SK-N-SH treated with all-trans-retinoic acid at 6 μM for 48 hours (cell line): ENCODE measurements around the gene LCP1.

Source experiments
- ATAC-seq: fragments of 200-7000 bp; cut with Tn5 transposase; 3 replicates; pipeline ENCODE4 v1.9.1; 2020; ENCODE audit warnings: mild to moderate bottlenecking, moderate library complexity
- ARNTL ChIP-seq: fragments of 450-650 bp; formaldehyde crosslinking; IDR thresholded peaks from 2 replicates; pipeline ENCODE4 v1.5.0; 2020; ENCODE audit warnings: low read depth, mild to moderate bottlenecking, moderate library complexity, borderline replicate concordance
- BACH2 ChIP-seq: fragments of 250-450 bp; sonication (Bioruptor Pico); IDR thresholded peaks from 2 replicates; pipeline ENCODE4 v1.9.0; 2021; ENCODE audit warnings: mild to moderate bottlenecking, borderline replicate concordance
- CSDC2 ChIP-seq: fragments of 250-450 bp; sonication (Bioruptor Pico); IDR thresholded peaks from 2 replicates; pipeline ENCODE4 v1.5.0; 2020; ENCODE audit warnings: mild to moderate bottlenecking, moderate library complexity
- GLIS3 ChIP-seq: fragments of 250-450 bp; sonication (Bioruptor Pico); IDR thresholded peaks from 2 replicates; pipeline ENCODE4 v1.5.0; 2020; ENCODE audit warnings: mild to moderate bottlenecking, moderate library complexity
- ISL1 ChIP-seq: fragments of 250-450 bp; sonication (Bioruptor Pico); IDR thresholded peaks from 2 replicates; pipeline ENCODE4 v2.1.2; 2022; ENCODE audit warnings: mild to moderate bottlenecking, moderate library complexity
- OSR1 ChIP-seq: fragments of 250-450 bp; sonication (Bioruptor Pico); IDR thresholded peaks from 2 replicates; pipeline ENCODE4 v1.8.0; 2022; ENCODE audit warnings: moderate library complexity, mild to moderate bottlenecking, inconsistent platforms
- PPARA ChIP-seq: fragments of 250-450 bp; sonication (Bioruptor Pico); IDR thresholded peaks from 2 replicates; pipeline ENCODE4 v1.5.0; 2020; ENCODE audit warnings: mild to moderate bottlenecking, borderline replicate concordance
- RARB ChIP-seq: fragments of 250-450 bp; sonication (Bioruptor Pico); IDR thresholded peaks from 2 replicates; pipeline ENCODE4 v1.8.0; 2021; ENCODE audit warnings: mild to moderate bottlenecking, moderate library complexity
- SNAI2 ChIP-seq: fragments of 250-450 bp; sonication (Bioruptor Pico); IDR thresholded peaks from 2 replicates; pipeline ENCODE4 v1.5.0; 2020; ENCODE audit warnings: mild to moderate bottlenecking, moderate library complexity
- TCF4 ChIP-seq: fragments of 250-450 bp; sonication (Bioruptor Pico); IDR thresholded peaks from 2 replicates; pipeline ENCODE4 v1.8.0; 2021; ENCODE audit warnings: mild to moderate bottlenecking, moderate library complexity, borderline replicate concordance
- TOX ChIP-seq: fragments of 250-450 bp; sonication (Bioruptor Pico); IDR thresholded peaks from 2 replicates; pipeline ENCODE4 v1.8.0; 2021; ENCODE audit warnings: mild to moderate bottlenecking, moderate library complexity, borderline replicate concordance
- ZC3H10 ChIP-seq: fragments of 250-450 bp; sonication (Bioruptor Pico); IDR thresholded peaks from 2 replicates; pipeline ENCODE4 v1.5.1; 2021; ENCODE audit warnings: mild to moderate bottlenecking, moderate library complexity
- ZFP3 ChIP-seq: fragments of 250-450 bp; sonication (Bioruptor Pico); IDR thresholded peaks from 2 replicates; pipeline ENCODE4 v1.5.0; 2020; ENCODE audit warnings: mild to moderate bottlenecking, moderate library complexity
- ZFP30 ChIP-seq: fragments of 450-650 bp; formaldehyde crosslinking; IDR thresholded peaks from 2 replicates; pipeline ENCODE4 v1.5.0; 2022; ENCODE audit warnings: mild to moderate bottlenecking, moderate library complexity
- ZNF565 ChIP-seq: fragments of 450-650 bp; formaldehyde crosslinking; conservative IDR thresholded peaks from 2 replicates; pipeline ENCODE4 v1.5.0; 2020; ENCODE audit warnings: low read depth, mild to moderate bottlenecking, moderate library complexity
- ZNF70 ChIP-seq: fragments of 450-650 bp; formaldehyde crosslinking; IDR thresholded peaks from 2 replicates; pipeline ENCODE4 v1.5.0; 2020; ENCODE audit warnings: mild to moderate bottlenecking, moderate library complexity
- ZNF8 ChIP-seq: fragments of 450-650 bp; formaldehyde crosslinking; IDR thresholded peaks from 2 replicates; pipeline ENCODE4 v1.5.0; 2020; ENCODE audit warnings: mild to moderate bottlenecking, moderate library complexity
- TF ChIP-seq, protein P1 (sequence below): fragments of 250-450 bp; sonication (Bioruptor Pico); IDR thresholded peaks from 2 replicates; pipeline ENCODE4 v1.8.0; 2020; ENCODE audit warnings: mild to moderate bottlenecking, moderate library complexity, borderline replicate concordance
- TF ChIP-seq, protein P2 (sequence below): fragments of 250-450 bp; sonication (Bioruptor Pico); IDR thresholded peaks from 2 replicates; pipeline ENCODE4 v1.5.1; 2020; ENCODE audit warnings: low read depth, mild to moderate bottlenecking, moderate library complexity
- TF ChIP-seq, protein P3 (sequence below): fragments of 250-450 bp; sonication (Bioruptor Pico); IDR thresholded peaks from 2 replicates; pipeline ENCODE4 v1.8.0; 2021; ENCODE audit warnings: low read depth, mild to moderate bottlenecking, moderate library complexity, borderline replicate concordance
- TF ChIP-seq, protein P4 (sequence below): fragments of 250-450 bp; sonication (Bioruptor Pico); IDR thresholded peaks from 2 replicates; pipeline ENCODE4 v1.5.0; 2020; ENCODE audit warnings: mild to moderate bottlenecking, moderate library complexity
- TF ChIP-seq, protein P5 (sequence below): fragments of 250-450 bp; sonication (Bioruptor Pico); IDR thresholded peaks from 2 replicates; pipeline ENCODE4 v1.5.1; 2021; ENCODE audit warnings: mild to moderate bottlenecking, moderate library complexity

Gene LCP1

DNA sequence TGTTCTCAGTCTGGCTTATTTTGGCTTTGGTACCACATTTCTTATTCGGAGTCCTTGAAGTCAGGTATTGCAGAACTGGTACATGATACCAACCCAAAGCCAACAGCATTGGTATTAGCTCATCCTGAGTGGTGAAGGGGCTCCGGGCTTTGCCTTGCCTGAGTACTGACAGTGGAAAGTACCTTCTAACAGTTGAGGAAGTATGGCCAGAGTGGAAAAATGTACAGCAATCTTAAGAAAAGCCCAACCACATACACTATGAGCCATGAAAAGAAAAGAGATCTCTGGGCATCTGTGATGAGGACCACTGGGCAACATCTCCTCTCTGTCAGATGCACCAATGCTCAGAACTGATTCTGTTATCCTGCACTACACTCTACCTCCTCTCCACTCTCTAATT, 8.3 kb downstream of the LCP1 start:
- TF ChIP-seq, protein P1, sequence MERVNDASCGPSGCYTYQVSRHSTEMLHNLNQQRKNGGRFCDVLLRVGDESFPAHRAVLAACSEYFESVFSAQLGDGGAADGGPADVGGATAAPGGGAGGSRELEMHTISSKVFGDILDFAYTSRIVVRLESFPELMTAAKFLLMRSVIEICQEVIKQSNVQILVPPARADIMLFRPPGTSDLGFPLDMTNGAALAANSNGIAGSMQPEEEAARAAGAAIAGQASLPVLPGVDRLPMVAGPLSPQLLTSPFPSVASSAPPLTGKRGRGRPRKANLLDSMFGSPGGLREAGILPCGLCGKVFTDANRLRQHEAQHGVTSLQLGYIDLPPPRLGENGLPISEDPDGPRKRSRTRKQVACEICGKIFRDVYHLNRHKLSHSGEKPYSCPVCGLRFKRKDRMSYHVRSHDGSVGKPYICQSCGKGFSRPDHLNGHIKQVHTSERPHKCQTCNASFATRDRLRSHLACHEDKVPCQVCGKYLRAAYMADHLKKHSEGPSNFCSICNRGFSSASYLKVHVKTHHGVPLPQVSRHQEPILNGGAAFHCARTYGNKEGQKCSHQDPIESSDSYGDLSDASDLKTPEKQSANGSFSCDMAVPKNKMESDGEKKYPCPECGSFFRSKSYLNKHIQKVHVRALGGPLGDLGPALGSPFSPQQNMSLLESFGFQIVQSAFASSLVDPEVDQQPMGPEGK (CRISPR knock-in tag), result no peak
- TF ChIP-seq SNAI2 (CRISPR knock-in tag), result no peak
- TF ChIP-seq ZC3H10 (CRISPR knock-in tag), result no peak
- TF ChIP-seq PPARA (CRISPR knock-in tag), result no peak
- TF ChIP-seq BACH2, result no peak
- TF ChIP-seq GLIS3 (CRISPR knock-in tag), result no peak
- TF ChIP-seq RARB (CRISPR knock-in tag), result no peak
- no peak for TF ChIP-seq ZNF8
- no peak for TF ChIP-seq ISL1 (CRISPR knock-in tag)
- TF ChIP-seq, protein P2, sequence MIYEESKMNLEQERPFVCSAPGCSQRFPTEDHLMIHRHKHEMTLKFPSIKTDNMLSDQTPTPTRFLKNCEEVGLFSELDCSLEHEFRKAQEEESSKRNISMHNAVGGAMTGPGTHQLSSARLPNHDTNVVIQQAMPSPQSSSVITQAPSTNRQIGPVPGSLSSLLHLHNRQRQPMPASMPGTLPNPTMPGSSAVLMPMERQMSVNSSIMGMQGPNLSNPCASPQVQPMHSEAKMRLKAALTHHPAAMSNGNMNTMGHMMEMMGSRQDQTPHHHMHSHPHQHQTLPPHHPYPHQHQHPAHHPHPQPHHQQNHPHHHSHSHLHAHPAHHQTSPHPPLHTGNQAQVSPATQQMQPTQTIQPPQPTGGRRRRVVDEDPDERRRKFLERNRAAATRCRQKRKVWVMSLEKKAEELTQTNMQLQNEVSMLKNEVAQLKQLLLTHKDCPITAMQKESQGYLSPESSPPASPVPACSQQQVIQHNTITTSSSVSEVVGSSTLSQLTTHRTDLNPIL, result no peak
- TF ChIP-seq TOX (CRISPR knock-in tag), result no peak
- TF ChIP-seq ZFP3 (CRISPR knock-in tag), result no peak
- TF ChIP-seq, protein P3, sequence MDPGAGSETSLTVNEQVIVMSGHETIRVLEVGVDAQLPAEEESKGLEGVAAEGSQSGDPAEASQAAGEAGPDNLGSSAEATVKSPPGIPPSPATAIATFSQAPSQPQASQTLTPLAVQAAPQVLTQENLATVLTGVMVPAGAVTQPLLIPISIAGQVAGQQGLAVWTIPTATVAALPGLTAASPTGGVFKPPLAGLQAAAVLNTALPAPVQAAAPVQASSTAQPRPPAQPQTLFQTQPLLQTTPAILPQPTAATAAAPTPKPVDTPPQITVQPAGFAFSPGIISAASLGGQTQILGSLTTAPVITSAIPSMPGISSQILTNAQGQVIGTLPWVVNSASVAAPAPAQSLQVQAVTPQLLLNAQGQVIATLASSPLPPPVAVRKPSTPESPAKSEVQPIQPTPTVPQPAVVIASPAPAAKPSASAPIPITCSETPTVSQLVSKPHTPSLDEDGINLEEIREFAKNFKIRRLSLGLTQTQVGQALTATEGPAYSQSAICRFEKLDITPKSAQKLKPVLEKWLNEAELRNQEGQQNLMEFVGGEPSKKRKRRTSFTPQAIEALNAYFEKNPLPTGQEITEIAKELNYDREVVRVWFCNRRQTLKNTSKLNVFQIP (CRISPR knock-in tag), result no peak
- no peak for TF ChIP-seq ZFP30
- TF ChIP-seq, protein P4, sequence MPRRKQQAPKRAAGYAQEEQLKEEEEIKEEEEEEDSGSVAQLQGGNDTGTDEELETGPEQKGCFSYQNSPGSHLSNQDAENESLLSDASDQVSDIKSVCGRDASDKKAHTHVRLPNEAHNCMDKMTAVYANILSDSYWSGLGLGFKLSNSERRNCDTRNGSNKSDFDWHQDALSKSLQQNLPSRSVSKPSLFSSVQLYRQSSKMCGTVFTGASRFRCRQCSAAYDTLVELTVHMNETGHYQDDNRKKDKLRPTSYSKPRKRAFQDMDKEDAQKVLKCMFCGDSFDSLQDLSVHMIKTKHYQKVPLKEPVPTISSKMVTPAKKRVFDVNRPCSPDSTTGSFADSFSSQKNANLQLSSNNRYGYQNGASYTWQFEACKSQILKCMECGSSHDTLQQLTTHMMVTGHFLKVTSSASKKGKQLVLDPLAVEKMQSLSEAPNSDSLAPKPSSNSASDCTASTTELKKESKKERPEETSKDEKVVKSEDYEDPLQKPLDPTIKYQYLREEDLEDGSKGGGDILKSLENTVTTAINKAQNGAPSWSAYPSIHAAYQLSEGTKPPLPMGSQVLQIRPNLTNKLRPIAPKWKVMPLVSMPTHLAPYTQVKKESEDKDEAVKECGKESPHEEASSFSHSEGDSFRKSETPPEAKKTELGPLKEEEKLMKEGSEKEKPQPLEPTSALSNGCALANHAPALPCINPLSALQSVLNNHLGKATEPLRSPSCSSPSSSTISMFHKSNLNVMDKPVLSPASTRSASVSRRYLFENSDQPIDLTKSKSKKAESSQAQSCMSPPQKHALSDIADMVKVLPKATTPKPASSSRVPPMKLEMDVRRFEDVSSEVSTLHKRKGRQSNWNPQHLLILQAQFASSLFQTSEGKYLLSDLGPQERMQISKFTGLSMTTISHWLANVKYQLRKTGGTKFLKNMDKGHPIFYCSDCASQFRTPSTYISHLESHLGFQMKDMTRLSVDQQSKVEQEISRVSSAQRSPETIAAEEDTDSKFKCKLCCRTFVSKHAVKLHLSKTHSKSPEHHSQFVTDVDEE (CRISPR knock-in tag), result no peak
- no peak for TF ChIP-seq ARNTL (CRISPR knock-in tag)
- no peak for TF ChIP-seq TCF4 (CRISPR knock-in tag)
- ATAC-seq, result no peak

DNA sequence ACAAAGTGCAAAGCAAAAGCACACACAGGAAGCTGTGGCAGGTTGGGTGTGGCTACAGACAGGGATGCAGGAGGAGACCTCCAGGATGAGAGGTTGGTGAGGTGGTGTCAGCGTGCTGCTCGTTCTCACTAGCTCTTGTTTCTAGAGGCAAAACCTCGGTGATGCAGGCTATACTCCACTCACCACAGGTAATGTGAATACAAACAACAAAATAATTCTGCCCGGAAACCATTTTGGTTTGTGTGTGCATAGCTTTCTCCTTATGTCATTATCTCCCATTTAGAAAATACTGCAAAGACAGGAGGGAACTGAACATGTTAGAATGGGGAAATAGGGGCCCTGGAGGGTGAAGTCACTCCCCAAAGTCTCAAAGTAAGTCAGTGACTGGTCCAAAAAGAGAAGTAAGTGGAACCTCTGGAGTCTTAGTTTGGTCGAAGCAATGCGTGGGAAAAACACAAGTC, 9.4 kb downstream of the LCP1 start:
- no peak for TF ChIP-seq TCF4 (CRISPR knock-in tag)
- TF ChIP-seq RARB (CRISPR knock-in tag), result no peak
- no peak for TF ChIP-seq OSR1 (CRISPR knock-in tag)
- TF ChIP-seq, protein P2, result no peak
- no peak for TF ChIP-seq BACH2
- TF ChIP-seq ZNF8, result no peak
- TF ChIP-seq, protein P3 (CRISPR knock-in tag), result no peak
- TF ChIP-seq, protein P5, sequence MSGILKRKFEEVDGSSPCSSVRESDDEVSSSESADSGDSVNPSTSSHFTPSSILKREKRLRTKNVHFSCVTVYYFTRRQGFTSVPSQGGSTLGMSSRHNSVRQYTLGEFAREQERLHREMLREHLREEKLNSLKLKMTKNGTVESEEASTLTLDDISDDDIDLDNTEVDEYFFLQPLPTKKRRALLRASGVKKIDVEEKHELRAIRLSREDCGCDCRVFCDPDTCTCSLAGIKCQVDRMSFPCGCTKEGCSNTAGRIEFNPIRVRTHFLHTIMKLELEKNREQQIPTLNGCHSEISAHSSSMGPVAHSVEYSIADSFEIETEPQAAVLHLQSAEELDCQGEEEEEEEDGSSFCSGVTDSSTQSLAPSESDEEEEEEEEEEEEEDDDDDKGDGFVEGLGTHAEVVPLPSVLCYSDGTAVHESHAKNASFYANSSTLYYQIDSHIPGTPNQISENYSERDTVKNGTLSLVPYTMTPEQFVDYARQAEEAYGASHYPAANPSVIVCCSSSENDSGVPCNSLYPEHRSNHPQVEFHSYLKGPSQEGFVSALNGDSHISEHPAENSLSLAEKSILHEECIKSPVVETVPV (CRISPR knock-in tag), result no peak
- TF ChIP-seq ZNF70, result no peak
- TF ChIP-seq CSDC2, result no peak
- TF ChIP-seq ISL1 (CRISPR knock-in tag), result no peak
- no peak for TF ChIP-seq ARNTL (CRISPR knock-in tag)
- no peak for TF ChIP-seq ZNF565
- TF ChIP-seq, all 23 proteins: peak for 0
- ATAC-seq, result no peak
